K562 (cell line): Measurements from ENCODE around the gene CTPS1. TPM values are rescaled to one million over a fixed set of nuclear protein-coding genes. Genes with fewer than 3 reads are reported as not detected.

ENCODE experiments used
- CBFA2T3 ChIP-seq: fragments of 450-650 bp; IDR thresholded peaks from 2 replicates; pipeline ENCODE4 v1.6.1; 2017
- CLOCK ChIP-seq: fragments of 250-450 bp; sonication (Bioruptor Pico); IDR thresholded peaks from 2 replicates; pipeline ENCODE4 v1.4.0; 2020; ENCODE audit warnings: mild to moderate bottlenecking, moderate library complexity, borderline replicate concordance
- EGR1 ChIP-seq: fragments of 450-650 bp; conservative IDR thresholded peaks from 2 replicates; pipeline ENCODE4 v1.6.1; 2017; ENCODE audit warnings: mild to moderate bottlenecking
- HCFC1 ChIP-seq: IDR thresholded peaks from 2 replicates; pipeline ENCODE4 v1.6.1; 2012; ENCODE audit warnings: low read depth, low read length, improper control_type of control experiment
- MLLT1 ChIP-seq, 2 experiments: fragments of 450-650 bp; IDR thresholded peaks; 2 replicates each; pipeline ENCODE4 v1.6.1; 2016
- PRPF4 ChIP-seq: fragments of 200-400 bp; formaldehyde crosslinking; IDR thresholded peaks from one replicate; pipeline ENCODE4 v1.6.1; 2017; ENCODE audit warnings: low read length, low read depth, mild to moderate bottlenecking; ENCODE audit not compliant: insufficient read depth, poor library complexity, severe bottlenecking
- SMAD2 ChIP-seq: fragments of 150-350 bp; IDR thresholded peaks from 2 replicates; pipeline ENCODE4 v1.6.1; 2014; ENCODE audit warnings: low read depth, mild to moderate bottlenecking, low read length
- SP1 ChIP-seq: sonication (generic); formaldehyde crosslinking; IDR thresholded peaks from 2 replicates; pipeline ENCODE4 v1.8.1; 2022; ENCODE audit warnings: mild to moderate bottlenecking, missing genetic modification reagents
- SPI1 ChIP-seq: IDR thresholded peaks from 2 replicates; pipeline ENCODE4 v1.6.1; 2011; ENCODE audit warnings: low read depth, low read length, control low read depth, borderline replicate concordance
- TAF15 ChIP-seq: fragments of 200-400 bp; formaldehyde crosslinking; IDR thresholded peaks from 2 replicates; pipeline ENCODE4 v1.6.1; 2017; ENCODE audit warnings: mild to moderate bottlenecking, low read depth, low read length, moderate library complexity
- ZBTB40 ChIP-seq, 2 experiments: fragments of 450-650 bp in 1 of 2; sonication (generic) in 1 of 2; formaldehyde crosslinking in 1 of 2; IDR thresholded peaks; 2 replicates each; pipeline versions ENCODE4 v1.7.1 to v1.9.0; 2016 to 2022; ENCODE audit warnings: inconsistent platforms in 1 of 2, mild to moderate bottlenecking in 1 of 2, missing genetic modification reagents in 1 of 2
- ZNF140 ChIP-seq: fragments of 250-450 bp; sonication (Bioruptor Pico); IDR thresholded peaks from 2 replicates; pipeline ENCODE4 v1.8.0; 2021; ENCODE audit warnings: moderate library complexity, mild to moderate bottlenecking, inconsistent platforms
- ZNF23 ChIP-seq: fragments of 250-450 bp; sonication (Bioruptor Pico); IDR thresholded peaks from 2 replicates; pipeline ENCODE4 v1.4.0; 2020; ENCODE audit warnings: mild to moderate bottlenecking
- polyA plus RNA-seq, 8 experiments: library from polyadenylated mRNA; depleted of rRNA in 4 of 8; stranded (reverse) in 5 of 8; unstranded in 3 of 8; fragments of >200 nt; fragmentation: Nextera tagmentation in 2 of 8; fragmentation: Illumina TruSeq in 1 of 8; extraction: Ambion mirVana in 2 of 8; extraction: Trizol in 1 of 8; gene quantifications; 2 replicates each; pipeline versions ENCODE4 v1.2.1 to v1.2.3, GENCODE V29; 2011 to 2014; ENCODE audit warnings: inconsistent platforms in 1 of 8, missing spikeins in 1 of 8
- total RNA-seq, 7 experiments: library from RNA; depleted of rRNA in 6 of 7; stranded (reverse); fragments of >200 nt in 6 of 7; fragmentation: Illumina TruSeq in 2 of 7; extraction: Trizol in 2 of 7; gene quantifications; 2 replicates each; pipeline versions ENCODE4 v1.2.1 to v1.2.3, GENCODE V29; 2011 to 2021; ENCODE audit warnings: low replicate concordance in 1 of 7
- TF ChIP-seq, protein P1 (sequence below): fragments of 450-650 bp; formaldehyde crosslinking; IDR thresholded peaks from 2 replicates; pipeline ENCODE4 v1.4.0; 2022; ENCODE audit warnings: missing genetic modification characterization

Gene CTPS1
- total and polyA plus RNA-seq, 9 of the 15 experiments (the other 6 are each of a cell fraction or from before 2014, with no cell fraction given): 44.4 to 164 (median 87.7) TPM

DNA sequence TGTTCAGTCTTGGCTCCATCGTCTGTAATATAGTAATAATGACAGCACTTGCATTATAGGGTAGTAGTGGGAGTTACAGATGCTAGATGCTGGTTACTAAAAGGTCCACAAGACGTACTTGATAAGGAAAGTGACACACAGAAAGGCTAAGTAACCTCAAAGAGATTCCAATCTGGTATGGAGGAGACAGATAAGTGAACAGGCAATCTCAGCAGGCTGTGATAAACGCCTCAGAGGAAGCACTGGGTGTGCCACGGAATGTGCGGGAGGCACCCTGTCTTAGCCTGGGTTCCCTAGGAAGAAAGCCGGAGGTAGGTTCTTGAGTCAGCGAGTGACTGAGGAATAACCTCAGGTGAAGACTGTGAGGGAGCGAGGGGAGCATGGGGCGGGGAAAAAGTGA lies 4.6 kb upstream of the CTPS1 start (continued):
- TF ChIP-seq HCFC1: no peak
- no peak for TF ChIP-seq TAF15
- TF ChIP-seq ZNF140 (CRISPR knock-in tag): no peak
- no peak for TF ChIP-seq EGR1
- TF ChIP-seq ZNF23 (CRISPR knock-in tag): no peak
- no peak for TF ChIP-seq ZBTB40 (IDR thresholded peaks at IDR 0.05)
- no peak for TF ChIP-seq ZBTB40 (CRISPR knock-in tag; IDR thresholded peaks at IDR 0.05)
- no peak for TF ChIP-seq SMAD2
- 0 out of 2 replicates have a peak, but pooled peaks have one; percentile 7 for TF ChIP-seq SPI1
- TF ChIP-seq CLOCK: no peak
- TF ChIP-seq, protein P1, sequence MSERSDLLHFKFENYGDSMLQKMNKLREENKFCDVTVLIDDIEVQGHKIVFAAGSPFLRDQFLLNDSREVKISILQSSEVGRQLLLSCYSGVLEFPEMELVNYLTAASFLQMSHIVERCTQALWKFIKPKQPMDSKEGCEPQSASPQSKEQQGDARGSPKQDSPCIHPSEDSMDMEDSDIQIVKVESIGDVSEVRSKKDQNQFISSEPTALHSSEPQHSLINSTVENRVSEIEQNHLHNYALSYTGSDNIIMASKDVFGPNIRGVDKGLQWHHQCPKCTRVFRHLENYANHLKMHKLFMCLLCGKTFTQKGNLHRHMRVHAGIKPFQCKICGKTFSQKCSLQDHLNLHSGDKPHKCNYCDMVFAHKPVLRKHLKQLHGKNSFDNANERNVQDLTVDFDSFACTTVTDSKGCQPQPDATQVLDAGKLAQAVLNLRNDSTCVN (CRISPR knock-in tag): peak; percentile 87; the same call in 1 of the 2 replicates
- 0 out of 2 replicates have a peak, but pooled peaks have one; percentile 58 for TF ChIP-seq SP1 (CRISPR knock-in tag)
- peak; percentile 96 for TF ChIP-seq CBFA2T3
- TF ChIP-seq PRPF4: no peak
- peak in 1 of 2 experiments; percentile 89; a peak in 2 of 4 replicates for TF ChIP-seq MLLT1 (IDR thresholded peaks at IDR 0.05)
